ENCODE data around the gene CD99L2.

GRCh38 chrX:150766351-150767044, 132.0 kb downstream of the CD99L2 start:
- TF ChIP-seq CTCF (IDR thresholded peaks at IDR 0.05 in 8 of 11, conservative IDR thresholded peaks at IDR 0.05 in 3 of 11) (no peak), POLR2A (IDR thresholded peaks at IDR 0.05) (no peak)

Data from spleen (tissue), 7 donors.